Mucosa of stomach (tissue), 1 donor: ENCODE data around the gene RBM14.
"Not testable (repeated sequence)": the region's sequence is repeated elsewhere in the genome, so short reads cannot be mapped to it uniquely, and the experiment has no call there.

ENCODE experiments used
- H3K27me3 ChIP-seq: one replicate; pipeline ENCODE4 v1.7.0; 2013; ENCODE audit warnings: mild to moderate bottlenecking, low read length; ENCODE audit not compliant: control insufficient read depth, insufficient read depth
- H3K36me3 ChIP-seq: one replicate; pipeline ENCODE4 v1.7.0; 2013; ENCODE audit warnings: low read length; ENCODE audit not compliant: control insufficient read depth, insufficient read depth
- H3K4me1 ChIP-seq: one replicate; pipeline ENCODE4 v1.7.0; 2013; ENCODE audit warnings: mild to moderate bottlenecking, low read length; ENCODE audit not compliant: control insufficient read depth, insufficient read depth
- H3K4me3 ChIP-seq: one replicate; pipeline ENCODE4 v1.7.0; 2013; ENCODE audit warnings: low read length
- H3K9ac ChIP-seq: one replicate; pipeline ENCODE4 v1.7.0; 2013; ENCODE audit warnings: mild to moderate bottlenecking, low read length, moderate library complexity
- H3K9me3 ChIP-seq: one replicate; pipeline ENCODE4 v1.7.0; 2013; ENCODE audit warnings: mild to moderate bottlenecking, low read length, moderate library complexity; ENCODE audit not compliant: control insufficient read depth
- donor health status: Pancreatic carcinoma.

RBM14 gene

GRCh38 chr11:66639814-66640340 is 23.4 kb downstream of the RBM14 start:
- not testable (repeated sequence) for H3K27me3 ChIP-seq, H3K4me3 ChIP-seq, H3K36me3 ChIP-seq, H3K9me3 ChIP-seq
- H3K9ac ChIP-seq, result peak overlapping the region; percentile 35
- H3K4me1 ChIP-seq, result peaks cover 50% of the 10 kb centered on the region

DNA sequence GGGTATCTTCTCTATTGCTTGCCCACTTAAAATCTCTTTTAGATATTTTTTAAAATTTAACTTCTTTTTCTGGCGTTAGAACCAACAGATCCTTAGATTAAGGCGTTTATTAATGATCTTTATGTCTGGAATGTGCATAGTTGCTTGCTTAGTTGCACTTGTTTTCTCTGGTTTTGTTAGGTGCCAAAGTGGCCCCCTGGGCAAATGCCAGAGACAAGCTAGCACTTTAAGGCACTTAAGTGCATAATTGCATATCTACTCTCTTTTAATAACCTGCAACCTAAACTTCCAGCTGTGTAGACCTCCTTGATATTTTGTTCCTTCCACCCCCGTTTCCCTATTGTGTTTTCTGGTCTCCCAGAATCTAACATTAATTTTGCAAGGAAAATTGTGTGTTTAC is 25.4 kb downstream of the RBM14 start:
- Histone ChIP-seq H3K4me1 (peaks cover 50% of the 10 kb centered on the region), H3K4me3 (no peak overlapping the region), H3K9ac (no peak overlapping the region), H3K36me3 (peaks cover 10% of the 10 kb centered on the region), H3K27me3 (no peaks in the 10 kb centered on the region), H3K9me3 (no peaks in the 10 kb centered on the region)

DNA sequence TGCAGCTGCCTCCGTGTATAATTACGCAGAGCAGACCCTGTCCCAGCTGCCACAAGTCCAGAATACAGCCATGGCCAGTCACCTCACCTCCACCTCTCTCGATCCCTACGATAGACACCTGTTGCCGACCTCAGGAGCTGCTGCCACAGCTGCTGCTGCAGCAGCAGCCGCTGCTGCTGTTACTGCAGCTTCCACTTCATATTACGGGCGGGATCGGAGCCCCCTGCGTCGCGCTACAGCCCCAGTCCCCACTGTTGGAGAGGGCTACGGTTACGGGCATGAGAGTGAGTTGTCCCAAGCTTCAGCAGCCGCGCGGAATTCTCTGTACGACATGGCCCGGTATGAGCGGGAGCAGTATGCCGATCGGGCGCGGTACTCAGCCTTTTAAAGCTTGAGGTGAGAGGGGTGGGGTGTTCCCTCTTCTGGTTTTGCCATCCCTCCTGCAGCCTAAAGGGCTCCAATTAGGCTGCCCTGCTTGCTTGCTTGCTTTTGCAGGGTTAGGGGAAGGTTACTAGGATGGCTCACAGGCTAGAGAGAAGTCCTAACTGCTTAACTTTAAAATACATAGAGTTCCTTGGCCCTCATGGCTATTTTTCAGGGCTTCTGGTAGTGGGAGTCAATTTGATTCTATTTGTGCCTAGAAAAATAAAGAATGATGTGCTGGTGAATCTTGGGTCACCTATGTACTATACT is 27.5 kb downstream of the RBM14 start:
- Histone ChIP-seq H3K27me3 (no peaks in the 10 kb centered on the region), H3K9me3 (no peaks in the 10 kb centered on the region), H3K36me3 (peaks cover 10% of the 10 kb centered on the region), H3K4me3 (no peak overlapping the region), H3K9ac (no peak overlapping the region), H3K4me1 (peaks cover 41% of the 10 kb centered on the region)

DNA sequence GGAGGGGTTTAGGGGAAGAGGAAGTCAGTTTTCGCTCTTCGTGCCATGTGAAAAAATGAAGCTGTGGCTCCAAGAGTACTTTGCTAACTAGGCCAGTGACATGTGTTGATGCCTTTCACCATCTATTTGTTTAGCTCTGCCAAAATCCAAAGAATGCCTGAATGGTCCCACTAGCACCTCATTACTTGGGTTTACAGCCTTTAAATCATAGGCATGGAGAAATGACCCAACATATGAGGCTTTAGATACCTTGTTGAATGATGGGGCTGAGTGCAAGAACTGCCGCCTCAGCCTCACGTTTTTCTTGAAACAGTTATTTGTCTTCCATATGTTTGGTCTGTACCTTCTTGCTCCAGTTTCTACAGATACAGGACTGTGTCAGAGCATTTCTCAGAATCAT is 30.4 kb downstream of the RBM14 start:
- H3K9me3 ChIP-seq, result no peaks in the 10 kb centered on the region
- H3K9ac ChIP-seq, result no peak overlapping the region
- peaks cover 18% of the 10 kb centered on the region for H3K4me1 ChIP-seq
- H3K27me3 ChIP-seq, result no peaks in the 10 kb centered on the region
- H3K4me3 ChIP-seq, result no peak overlapping the region
- no peaks in the 10 kb centered on the region for H3K36me3 ChIP-seq

GRCh38 chr11:66649903-66650302 is 33.5 kb downstream of the RBM14 start:
- H3K27me3 ChIP-seq, result no peaks in the 10 kb centered on the region
- no peaks in the 10 kb centered on the region for H3K4me1 ChIP-seq
- H3K9ac ChIP-seq, result no peak overlapping the region
- no peaks in the 10 kb centered on the region for H3K9me3 ChIP-seq
- no peaks in the 10 kb centered on the region for H3K36me3 ChIP-seq
- no peak overlapping the region for H3K4me3 ChIP-seq

DNA sequence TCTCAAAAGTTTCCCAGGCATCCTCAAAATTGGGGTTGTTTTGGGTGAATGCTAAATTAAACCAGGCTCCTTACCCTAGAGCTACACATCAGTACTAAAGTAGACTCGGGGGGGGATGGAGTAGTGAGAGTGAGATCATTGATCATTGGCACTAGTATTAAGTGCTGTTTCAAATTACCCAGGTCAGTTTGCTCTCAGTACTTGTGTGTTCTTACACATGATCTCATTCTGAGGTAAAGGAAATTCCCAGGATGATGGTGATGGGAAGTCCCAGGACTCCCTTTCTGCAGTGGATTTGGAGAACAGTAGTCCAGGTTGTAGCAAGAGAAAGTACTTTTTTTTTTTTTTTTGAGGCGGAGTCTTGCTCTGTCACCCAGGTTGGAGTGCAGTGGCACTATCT is 34.6 kb downstream of the RBM14 start:
- no peaks in the 10 kb centered on the region for H3K27me3 ChIP-seq
- no peak overlapping the region for H3K4me3 ChIP-seq
- no peaks in the 10 kb centered on the region for H3K36me3 ChIP-seq

GRCh38 chr11:66652651-66653050 is 36.2 kb downstream of the RBM14 start:
- no peaks in the 10 kb centered on the region for H3K27me3 ChIP-seq
- H3K4me3 ChIP-seq, result no peak overlapping the region
- no peaks in the 10 kb centered on the region for H3K9me3 ChIP-seq
- no peaks in the 10 kb centered on the region for H3K4me1 ChIP-seq
- H3K36me3 ChIP-seq, result no peaks in the 10 kb centered on the region
- no peak overlapping the region for H3K9ac ChIP-seq

More for the DNA sequence above, 34.6 kb downstream of the RBM14 start:
- Histone ChIP-seq H3K9ac (no peak overlapping the region), H3K9me3 (no peaks in the 10 kb centered on the region), H3K4me1 (no peaks in the 10 kb centered on the region)

- no peak overlapping the region for H3K9ac ChIP-seq
- H3K36me3 ChIP-seq, result no peaks in the 10 kb centered on the region
Observed at GRCh38 chr11:66653123-66653522, 36.7 kb downstream of the RBM14 start.

DNA sequence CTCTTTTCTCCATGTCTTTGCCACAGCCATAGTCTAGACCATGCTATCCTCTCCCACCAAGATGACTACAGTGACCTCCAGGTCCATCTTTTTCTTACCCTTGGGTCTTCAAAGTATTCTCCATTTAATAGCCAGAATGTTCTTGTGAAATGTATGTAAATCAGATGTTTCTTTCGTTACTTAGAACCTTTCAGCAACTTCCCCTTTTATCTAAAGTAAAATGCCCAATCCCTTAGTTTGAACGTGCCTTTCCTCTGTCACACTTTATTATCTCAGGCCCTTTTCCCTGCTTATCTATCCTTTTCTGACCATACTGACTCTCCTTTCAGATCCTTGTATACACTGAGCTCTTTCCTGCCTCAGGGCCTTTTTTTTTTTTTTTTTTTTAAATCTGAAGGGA is 43.3 kb downstream of the RBM14 start:
- no peak overlapping the region for H3K4me3 ChIP-seq
- no peaks in the 10 kb centered on the region for H3K27me3 ChIP-seq
- no peaks in the 10 kb centered on the region for H3K9me3 ChIP-seq
- H3K9ac ChIP-seq, result no peak overlapping the region
- H3K4me1 ChIP-seq, result no peaks in the 10 kb centered on the region
- peaks cover 4% of the 10 kb centered on the region for H3K36me3 ChIP-seq

More at GRCh38 chr11:66653123-66653522, 36.7 kb downstream of the RBM14 start:
- no peaks in the 10 kb centered on the region for H3K9me3 ChIP-seq
- no peaks in the 10 kb centered on the region for H3K27me3 ChIP-seq
- no peak overlapping the region for H3K4me3 ChIP-seq
- H3K4me1 ChIP-seq, result no peaks in the 10 kb centered on the region

DNA sequence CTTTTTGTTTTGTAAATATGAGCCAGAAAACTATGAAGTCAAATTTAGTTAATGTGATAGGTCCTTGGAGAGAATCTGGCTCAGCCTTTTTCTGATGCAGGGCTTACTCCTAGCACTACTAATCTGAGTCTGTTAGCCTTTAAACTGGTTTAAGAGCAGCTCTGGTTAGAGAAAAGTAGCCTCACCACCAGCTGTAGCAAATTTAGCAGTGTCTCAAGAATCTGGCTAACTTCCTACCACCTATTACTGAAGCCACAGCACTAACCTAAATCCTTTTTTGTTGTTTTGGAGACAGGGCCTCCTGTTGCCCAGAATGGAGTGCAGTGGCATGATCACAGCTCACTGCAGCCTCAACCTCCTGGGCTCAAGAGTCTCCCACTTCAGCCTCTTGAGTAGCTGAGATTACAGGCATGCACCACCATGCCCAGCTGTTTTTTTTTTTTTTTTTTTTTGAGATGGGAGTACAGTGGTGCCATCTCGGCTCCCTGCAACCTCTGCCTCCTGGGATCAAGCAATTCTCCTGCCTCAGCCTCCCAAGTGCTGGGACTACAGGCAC is 47.4 kb downstream of the RBM14 start:
- H3K9ac ChIP-seq, result no peak overlapping the region
- H3K36me3 ChIP-seq, result peaks cover 4% of the 10 kb centered on the region
- H3K27me3 ChIP-seq, result no peaks in the 10 kb centered on the region

GRCh38 chr11:66665369-66665768 is 48.9 kb downstream of the RBM14 start:
- Histone ChIP-seq H3K4me3 (no peak overlapping the region), H3K36me3 (peaks cover 4% of the 10 kb centered on the region), H3K4me1 (no peaks in the 10 kb centered on the region), H3K9ac (no peak overlapping the region), H3K9me3 (no peaks in the 10 kb centered on the region), H3K27me3 (no peaks in the 10 kb centered on the region)

More for the DNA sequence above, 47.4 kb downstream of the RBM14 start:
- H3K9me3 ChIP-seq, result no peaks in the 10 kb centered on the region
- H3K4me3 ChIP-seq, result no peak overlapping the region
- H3K4me1 ChIP-seq, result no peaks in the 10 kb centered on the region

- Histone ChIP-seq H3K27me3 (no peaks in the 10 kb centered on the region), H3K9me3 (no peaks in the 10 kb centered on the region), H3K4me3 (no peak overlapping the region), H3K36me3 (no peaks in the 10 kb centered on the region), H3K4me1 (no peaks in the 10 kb centered on the region), H3K9ac (no peak overlapping the region)
Observed at GRCh38 chr11:66670816-66671215, 54.4 kb downstream of the RBM14 start.
